GM18858 (cell line): Measurements from ENCODE around the gene GNAL.
A peak's percentile ranks its signal among the peaks of the same experiment; 100 is the strongest.
"Not testable (repeated sequence)": the region's sequence is repeated elsewhere in the genome, so short reads cannot be mapped to it uniquely, and the experiment has no call there.

Source experiments
- ATAC-seq: cut with Tn5 transposase; IDR thresholded peaks from one replicate; pipeline ENCODE4 v1.9.1; 2021; ENCODE audit not compliant: unreplicated experiment

The GNAL gene

GRCh38 chr18:11868230-11868629 lies 179.2 kb downstream of the GNAL start:
- no peak for ATAC-seq

DNA sequence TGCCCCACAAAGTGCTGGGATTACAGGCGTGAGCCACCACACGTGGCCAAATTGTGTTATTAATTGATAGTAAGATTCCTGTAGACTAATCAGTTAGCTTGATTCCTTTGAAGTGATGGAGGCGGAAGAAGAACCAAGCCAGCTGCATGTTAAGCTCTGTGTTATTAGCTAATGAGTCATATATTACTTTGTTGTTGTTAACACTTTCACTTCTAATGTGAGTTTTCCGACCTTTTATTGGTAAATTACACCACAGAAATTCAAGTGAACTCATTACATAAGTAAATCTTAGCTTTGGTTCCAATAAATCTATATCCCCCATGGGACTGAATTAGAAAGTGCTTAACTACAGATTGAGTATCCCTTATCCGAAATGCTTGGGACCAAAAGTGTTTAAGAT lies 182.4 kb downstream of the GNAL start:
- ATAC-seq: no peak

GRCh38 chr18:11872479-11873136 lies 183.5 kb downstream of the GNAL start:
- ATAC-seq: no peak

DNA sequence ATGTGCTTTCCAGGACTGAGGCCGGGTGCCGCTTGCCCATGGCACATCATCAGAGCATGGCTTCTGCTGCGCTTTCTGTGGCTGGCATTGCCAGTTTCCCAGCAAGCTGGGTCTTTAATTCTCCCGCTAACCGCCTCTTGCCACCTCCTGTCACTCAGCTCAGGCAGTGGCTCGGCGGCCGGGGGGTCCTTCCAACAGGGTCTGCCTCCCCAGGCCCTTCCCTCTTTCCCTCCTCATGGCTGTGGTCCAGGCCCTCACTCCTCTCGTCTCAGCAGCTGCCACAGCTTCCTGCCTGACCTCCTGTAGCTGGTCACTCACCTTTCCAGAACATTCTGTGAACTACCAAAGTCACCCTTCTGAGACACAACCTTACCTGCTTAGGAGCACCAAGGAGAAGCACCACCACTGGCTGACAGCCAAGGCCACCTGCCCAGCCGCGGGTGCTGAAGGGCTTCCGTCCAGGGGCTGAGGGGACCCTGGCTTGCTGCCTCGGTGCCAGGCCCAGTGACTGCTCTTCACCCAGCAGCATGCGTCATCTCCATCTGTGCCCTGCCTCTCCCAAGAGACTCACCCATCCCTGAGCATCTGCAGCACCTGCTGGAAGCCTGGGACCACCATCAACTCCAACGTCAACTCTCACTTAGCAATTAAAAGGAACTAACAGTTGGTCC lies 184.7 kb downstream of the GNAL start:
- ATAC-seq: no peak

- ATAC-seq: no peak
Measured at GRCh38 chr18:11874676-11875075, 185.6 kb downstream of the GNAL start.

- no peak for ATAC-seq
Measured at GRCh38 chr18:11877497-11878135, 188.6 kb downstream of the GNAL start.

DNA sequence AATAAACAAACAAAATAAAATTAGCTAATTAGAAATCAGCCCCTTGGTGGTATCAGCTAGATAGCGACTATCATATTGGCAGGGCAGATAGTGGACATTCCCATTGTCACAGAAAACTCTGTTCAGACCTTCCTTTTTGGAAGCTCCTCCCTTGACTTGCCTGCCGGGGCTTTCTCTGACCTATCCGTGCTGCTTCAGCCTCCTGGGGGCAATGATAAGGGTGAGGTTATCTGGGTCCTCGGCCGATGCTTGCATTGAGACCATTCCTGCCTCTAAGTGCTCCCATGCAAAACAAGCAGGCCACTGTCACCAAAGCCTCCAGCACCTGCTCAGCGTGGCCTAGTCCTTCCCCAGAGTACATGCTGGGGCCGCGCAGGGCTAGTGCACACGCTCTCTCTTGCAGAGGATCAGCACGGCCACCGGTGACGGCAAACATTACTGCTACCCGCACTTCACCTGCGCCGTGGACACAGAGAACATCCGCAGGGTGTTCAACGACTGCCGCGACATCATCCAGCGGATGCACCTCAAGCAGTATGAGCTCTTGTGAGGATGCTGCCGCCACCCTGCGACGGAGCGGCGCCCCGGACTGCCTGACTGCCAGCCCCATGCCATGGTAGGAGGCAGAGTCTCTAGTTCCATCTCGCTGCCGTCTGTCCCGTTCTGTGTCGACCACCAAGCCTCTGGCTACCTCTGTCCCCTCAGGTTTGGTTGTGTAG lies 191.7 kb downstream of the GNAL start:
- no peak for ATAC-seq

DNA sequence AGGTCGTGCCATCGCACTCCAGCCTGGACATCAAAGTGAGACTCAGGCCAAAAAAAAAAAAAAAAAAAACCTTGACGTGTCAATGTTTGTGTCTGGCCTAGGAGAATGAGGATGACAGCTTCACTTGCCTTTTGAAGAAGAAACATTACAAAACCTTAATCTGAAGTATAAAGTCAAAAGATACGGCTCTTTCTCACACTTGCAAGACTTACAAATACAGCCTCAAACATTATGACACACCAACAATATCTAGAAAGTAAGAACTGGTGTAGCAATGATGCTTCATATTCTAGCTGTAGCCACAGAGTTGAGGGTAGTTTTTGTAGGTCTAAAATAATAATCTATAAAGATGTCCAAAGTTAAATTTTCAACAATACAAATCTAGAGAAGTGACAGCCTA lies 193.6 kb downstream of the GNAL start:
- no peak for ATAC-seq

GRCh38 chr18:11883153-11883552 lies 194.1 kb downstream of the GNAL start:
- ATAC-seq: peak; percentile 85

- ATAC-seq: no peak
Measured at GRCh38 chr18:11884396-11885030, 195.4 kb downstream of the GNAL start.

GRCh38 chr18:11885278-11885947 lies 196.3 kb downstream of the GNAL start:
- ATAC-seq: no peak

DNA sequence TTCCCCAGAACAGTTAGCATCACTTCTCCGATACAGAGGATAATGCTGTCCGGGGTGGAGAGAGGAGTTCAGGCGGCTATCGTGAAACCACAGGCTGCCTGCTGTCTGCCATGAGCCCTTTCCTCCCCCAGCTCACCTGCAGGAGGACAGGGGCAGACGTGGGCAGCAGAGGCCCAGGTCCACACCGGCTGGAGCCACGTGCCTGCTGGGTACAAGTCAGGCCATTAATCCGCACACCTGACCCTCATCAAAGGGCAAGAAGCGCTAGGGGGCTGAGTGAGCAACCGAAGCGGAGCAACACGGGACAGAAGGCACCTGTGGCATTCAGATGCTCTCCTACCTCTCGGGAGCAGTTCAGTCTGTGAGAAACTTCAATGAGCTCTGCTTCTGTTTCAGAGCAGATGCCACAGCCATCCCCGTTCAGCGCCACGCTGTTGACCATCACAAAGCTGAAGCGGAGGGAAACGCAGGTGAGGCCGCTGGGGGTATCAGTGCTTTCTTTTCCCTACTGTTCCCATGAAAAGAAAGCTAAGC lies 197.6 kb downstream of the GNAL start:
- ATAC-seq: no peak

DNA sequence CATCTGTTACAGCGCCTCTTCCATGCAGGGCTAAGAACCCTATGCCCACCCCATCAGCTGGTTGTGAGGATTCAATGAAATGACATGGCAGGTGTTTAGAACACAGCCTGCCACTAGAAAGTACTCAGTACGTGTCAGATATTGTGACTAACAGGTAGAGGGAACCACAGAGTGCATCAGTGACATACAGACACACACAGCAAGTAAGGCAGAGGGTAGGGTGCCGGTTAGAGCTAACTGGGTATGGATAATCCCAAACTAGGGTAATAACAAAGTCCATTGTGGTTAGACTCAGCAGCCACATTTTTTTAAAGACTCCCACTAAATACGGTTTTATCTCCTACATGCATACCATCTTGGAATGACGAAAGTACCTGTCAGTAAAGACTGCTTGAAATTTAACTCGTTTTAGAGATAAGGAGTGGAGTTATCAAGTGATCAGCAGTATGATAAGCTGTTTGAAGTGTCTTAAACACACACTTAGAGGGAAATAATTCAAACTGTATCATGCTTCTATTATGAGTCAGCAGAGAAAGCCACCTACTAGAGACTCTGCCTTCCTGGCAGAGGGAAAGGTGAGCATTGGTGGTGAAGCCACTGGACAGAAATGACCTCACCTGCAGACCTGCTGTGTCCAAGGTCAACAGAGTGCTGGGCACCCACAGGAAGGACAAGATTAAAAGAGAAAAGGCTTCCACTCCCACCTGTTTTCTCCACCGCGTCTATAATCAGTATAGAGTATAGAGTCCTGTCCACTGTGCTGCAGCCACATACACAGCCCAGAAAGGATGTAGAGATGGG lies 198.5 kb downstream of the GNAL start:
- no peak for ATAC-seq

DNA sequence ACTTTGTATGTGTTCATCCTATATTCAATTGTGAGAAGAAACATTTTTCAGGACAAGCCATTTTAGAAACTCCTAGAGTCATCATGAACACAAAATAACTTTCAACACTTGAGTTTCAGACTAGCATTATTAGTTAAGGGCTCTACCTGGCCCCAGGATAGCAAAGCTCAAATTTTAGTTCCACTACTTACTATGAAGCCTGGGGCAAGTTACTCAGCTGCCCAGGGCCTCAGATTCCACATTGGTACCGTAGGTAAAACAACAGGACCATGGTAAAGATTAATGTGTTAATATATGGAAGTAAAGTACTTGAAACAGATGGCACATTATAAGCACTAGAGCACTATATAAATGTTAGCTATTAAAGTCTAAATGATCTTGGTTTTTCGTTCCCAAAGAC lies 199.7 kb downstream of the GNAL start:
- no peak for ATAC-seq

GRCh38 chr18:11889284-11889683 lies 200.2 kb downstream of the GNAL start:
- no peak for ATAC-seq

DNA sequence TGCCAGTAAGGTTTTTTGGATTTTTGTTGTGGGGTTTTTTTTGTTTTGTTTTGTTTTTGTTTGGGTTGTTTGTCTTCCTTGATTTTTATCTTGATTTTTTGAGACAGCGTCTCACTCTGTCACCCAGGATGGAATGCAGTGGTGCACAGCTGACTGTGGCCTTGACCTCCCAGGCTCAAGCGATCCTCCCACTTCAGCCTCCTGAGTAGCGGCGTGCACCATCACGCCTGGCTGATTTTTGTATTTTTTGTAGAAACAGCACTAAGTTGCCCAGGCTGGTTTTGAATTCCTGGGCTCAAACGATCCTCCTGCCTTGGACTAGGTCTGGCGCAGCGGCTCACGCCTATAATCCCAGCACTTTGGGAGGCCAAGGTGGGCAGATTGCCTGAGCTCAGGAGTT lies 202.7 kb downstream of the GNAL start:
- ATAC-seq: no peak

GRCh38 chr18:11892438-11892837 lies 203.4 kb downstream of the GNAL start:
- not testable (repeated sequence) for ATAC-seq

DNA sequence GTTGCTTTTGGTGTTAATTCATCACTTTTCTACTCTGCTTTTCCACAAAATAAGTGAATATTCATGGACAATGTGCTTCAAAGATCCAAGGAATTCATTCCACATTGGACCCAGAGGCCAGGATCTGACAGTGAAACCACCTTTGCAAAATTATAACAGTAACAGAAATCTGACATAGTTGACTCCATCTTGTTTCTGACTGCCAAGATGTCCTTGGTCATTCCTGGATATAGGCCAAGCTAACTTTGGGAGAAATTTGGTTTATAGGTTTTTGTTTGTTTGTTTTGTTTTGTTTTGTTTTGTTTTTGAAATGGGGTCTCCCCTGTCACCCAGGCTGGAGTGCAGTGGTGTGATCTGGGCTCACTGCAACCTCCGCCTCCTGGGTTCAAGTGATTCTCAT lies 208.7 kb downstream of the GNAL start:
- ATAC-seq: no peak

DNA sequence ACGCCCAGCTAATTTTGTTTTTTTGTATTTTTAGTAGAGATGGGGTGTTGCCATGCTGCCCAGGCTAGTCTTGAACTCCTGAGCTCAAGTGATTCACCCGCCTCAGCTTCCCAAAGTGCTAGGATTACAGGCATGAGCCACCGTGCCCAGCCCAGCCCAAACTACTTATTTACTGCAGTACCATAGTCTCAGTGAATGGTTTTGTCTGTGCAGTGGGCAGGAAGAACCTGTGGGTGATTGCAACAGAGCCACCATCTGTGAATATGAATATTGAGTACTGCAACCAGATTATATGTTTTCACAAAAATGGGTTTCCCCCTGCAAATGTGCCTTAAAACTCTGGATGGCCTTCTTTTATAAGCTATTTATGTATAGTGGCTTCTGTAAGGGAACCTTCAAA lies 210.0 kb downstream of the GNAL start:
- no peak for ATAC-seq
